ENCODE results near the gene PANX2.

Gene PANX2

GRCh38 chr22:50185375-50186087, 15.0 kb downstream of the PANX2 start, which contains the start of gene TRABD:
Gene TRABD (plus strand): TSS chr22:50185913. CDS start chr22:50193061, 7,148 bp downstream.
- no peak for DNase-seq

DNA sequence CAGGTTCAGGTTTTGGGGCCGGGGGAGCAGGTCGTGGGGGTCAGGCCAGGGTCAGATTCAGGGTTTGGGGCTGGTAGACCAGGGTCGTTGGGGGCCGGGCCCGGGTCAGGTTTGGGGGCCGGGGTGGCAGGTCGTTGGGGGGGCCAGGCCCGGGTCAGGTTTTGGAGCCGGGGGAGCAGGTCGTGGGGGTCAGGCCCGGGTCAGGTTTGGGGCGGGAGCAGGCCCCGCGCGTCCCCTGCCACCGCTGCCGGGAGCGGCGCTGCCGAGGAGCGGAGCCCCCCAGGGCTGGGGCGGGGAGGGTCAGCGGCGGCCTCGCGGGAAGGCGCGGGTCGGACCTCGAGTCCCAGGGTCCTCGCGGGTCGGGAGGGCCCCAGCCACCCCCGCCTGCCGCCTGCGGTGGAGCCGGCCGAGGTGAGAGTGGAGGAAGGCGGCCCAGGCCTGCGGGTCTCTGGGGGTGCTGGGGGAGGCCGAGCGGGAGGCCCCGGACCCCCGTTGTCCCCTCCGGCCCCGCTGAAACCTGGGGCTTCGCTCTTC, 15.7 kb downstream of the PANX2 start:
- no peak for DNase-seq

- no peak for DNase-seq
These were observed 16.4 kb downstream of the PANX2 start for GRCh38 chr22:50186761-50187523.

DNA sequence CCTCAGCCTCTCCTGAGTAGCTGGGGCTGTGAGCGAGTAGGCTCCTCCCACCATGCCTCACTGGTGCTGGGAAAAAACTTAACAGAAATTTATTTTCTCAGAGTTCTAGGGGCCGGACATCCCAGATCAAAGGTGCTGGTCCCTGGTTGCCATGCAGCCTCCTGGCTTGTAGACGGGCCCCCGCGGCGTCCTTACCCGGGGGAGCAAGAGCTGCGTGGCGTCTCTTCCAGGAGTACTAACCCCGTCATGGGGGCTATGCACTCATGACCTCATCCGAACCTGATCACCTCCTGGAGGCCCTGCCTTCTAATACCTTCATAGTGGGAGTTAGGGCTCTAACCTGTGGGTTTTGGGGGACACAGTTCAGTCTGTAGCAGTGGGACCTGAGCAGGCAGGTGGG, 17.8 kb downstream of the PANX2 start:
- no peak for DNase-seq

- DNase-seq: no peak
These were observed 18.8 kb downstream of the PANX2 start for GRCh38 chr22:50189184-50189848.

- DNase-seq: no peak
These were observed 19.3 kb downstream of the PANX2 start for GRCh38 chr22:50189849-50190181.

DNA sequence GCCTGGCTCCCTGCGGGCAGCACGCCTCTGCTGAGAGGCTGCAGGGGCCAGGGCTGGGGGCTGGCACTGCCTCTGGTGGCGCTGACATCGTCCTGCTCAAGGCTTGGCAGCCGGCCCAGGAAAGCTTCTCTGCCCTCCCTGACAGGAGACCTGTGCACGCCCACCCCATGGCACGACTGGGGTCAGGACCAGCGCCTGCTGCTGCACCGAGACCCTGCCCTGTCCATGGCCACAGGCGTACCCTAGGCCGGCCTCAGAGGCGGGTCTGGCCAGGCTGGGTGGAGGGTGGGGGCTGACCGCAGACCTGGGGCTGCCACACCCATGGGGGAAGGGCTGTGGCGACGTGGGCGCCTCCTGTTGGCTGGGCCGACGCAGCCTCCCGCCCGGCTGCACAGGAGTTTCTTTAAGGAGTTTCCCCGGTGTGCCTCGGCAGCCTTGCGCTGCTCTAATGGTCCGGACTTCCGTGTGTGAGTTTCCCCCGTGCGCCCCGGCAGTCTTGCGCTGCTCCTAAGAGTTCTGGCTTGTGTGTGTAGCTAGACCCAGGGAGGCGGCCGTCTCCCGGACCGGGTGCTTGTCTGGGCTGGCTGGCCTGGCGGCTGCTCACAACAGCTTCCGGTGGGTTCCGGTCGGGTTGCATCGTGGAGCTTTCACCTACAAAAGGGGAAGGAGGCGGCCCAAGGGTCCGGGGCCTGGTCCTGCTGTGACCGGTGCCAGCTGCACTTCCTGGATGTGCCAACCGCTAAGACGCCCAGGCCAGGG, 19.8 kb downstream of the PANX2 start:
- no peak for DNase-seq

- no peak for DNase-seq
These were observed 20.6 kb downstream of the PANX2 start for GRCh38 chr22:50190941-50191741.

- DNase-seq: no peak
These were observed 22.1 kb downstream of the PANX2 start for GRCh38 chr22:50192436-50193204.

- no peak for DNase-seq
These were observed 23.1 kb downstream of the PANX2 start for GRCh38 chr22:50193621-50194020.

DNA sequence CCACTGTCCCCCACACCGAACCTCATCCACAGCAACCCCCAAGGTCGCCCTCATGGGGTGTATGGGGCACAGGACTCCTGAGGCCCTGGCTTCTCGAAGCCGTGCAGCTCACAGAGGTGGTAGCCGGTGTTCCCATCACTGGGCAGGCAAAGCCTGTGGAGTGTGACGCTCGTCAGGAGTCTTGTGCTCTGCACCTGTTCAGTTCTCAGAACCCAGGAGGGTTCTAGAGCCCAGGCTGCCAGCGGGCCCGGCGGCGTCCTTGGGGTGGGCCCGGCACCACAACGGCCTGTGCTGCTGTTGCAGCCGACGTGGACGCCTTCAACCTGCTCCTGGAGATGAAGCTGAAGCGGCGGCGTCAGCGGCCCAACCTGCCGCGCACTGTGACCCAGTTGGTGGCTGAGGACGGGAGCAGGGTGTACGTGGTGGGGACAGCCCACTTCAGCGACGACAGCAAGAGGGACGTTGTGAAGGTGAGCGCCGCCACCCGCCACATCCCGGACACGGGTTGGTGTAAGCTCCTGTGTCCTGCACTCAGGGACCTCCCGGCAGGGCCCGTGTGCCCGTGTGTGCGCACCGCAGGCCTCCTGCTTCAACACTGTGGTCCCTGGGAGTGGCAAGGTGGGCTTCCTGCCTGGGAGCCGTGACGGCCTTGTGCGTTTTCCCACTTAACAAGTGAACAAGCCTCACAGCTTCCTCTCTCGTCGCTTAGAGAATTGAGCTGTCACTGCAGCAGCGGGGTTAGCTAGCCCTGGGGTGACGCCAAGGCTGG, 23.7 kb downstream of the PANX2 start:
- no peak for DNase-seq

DNA sequence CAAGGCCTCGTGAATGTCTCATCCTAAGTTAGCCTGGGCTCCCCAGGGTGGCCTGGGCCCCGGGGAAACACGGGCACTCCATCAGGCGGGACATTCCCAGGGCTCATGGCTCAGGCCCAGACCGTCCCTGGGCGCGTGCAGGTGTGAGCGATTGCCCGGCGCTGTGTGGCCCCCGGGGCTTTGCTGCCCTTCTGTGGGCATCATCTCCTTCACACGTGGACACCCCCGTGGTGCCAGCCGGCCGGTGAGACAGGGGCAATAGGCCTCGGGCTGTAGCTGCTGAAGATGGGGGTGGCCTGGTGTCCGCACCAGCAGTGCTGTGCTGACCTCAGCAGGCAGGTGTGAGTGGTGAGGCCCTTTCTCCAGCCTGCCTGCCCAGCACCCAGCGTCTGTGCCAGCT, 25.7 kb downstream of the PANX2 start:
- no peak for DNase-seq

DNA sequence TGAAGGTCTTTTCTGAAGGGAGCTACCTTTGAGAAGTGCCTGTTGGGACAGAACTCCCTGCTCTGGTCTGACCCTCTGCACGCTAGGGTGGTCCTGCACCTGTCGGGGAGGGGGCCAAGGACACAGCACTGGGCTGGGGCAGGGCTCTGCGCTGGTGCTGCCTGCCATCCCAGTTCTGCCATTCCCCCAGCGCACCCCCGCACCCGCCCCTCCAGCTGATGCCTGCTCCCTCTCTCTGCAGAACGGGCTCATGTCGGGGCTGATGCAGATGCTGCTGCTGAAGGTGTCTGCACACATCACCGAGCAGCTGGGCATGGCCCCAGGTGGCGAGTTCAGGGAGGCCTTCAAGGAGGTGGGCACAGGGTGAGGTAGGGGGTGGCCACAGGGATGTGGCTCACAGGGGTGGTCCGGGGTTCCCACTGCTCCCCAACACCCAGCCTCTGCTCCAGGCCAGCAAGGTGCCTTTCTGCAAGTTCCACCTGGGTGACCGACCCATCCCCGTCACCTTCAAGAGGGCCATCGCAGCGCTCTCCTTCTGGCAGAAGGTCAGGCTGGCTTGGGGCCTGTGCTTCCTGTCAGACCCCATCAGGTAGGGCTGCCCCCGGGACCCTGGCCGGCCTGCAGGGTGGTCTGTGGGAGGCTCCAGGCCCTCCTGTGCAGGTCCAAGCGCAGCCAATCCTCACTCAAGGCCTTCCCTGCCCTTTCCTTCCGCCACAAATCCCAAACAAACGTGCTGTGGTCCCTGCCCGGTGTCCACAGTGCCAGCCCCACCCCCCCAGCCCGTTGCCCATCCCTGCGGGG, 26.7 kb downstream of the PANX2 start:
- DNase-seq: no peak

DNA sequence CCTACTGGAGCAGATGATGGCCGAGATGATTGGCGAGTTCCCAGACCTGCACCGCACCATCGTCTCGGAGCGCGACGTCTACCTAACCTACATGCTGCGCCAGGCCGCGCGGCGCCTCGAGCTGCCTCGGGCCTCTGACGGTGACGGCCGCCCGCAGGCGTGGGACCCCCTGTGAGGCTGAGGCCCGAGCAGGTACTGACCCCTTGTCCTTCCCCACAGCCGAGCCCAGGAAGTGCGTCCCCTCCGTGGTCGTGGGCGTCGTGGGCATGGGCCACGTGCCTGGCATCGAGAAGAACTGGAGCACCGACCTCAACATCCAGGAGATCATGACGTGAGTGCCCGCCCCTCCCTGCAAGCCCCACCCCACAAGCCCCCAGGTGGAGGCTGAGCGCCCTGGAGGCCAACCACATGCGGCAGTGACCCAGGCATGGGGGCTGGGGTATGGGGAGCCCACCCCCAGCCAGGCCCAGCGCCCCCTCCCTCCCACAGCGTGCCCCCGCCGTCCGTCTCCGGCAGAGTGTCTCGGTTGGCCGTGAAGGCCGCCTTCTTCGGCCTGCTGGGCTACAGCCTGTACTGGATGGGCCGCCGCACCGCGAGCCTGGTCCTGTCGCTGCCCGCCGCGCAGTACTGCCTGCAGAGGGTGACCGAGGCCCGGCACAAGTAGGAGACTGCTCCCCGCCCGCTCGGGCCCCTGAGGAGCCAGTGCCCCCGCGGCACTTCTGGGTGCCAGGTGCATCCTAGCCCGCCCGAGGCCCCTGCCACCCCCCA, 27.5 kb downstream of the PANX2 start:
- DNase-seq: no peak

DNA sequence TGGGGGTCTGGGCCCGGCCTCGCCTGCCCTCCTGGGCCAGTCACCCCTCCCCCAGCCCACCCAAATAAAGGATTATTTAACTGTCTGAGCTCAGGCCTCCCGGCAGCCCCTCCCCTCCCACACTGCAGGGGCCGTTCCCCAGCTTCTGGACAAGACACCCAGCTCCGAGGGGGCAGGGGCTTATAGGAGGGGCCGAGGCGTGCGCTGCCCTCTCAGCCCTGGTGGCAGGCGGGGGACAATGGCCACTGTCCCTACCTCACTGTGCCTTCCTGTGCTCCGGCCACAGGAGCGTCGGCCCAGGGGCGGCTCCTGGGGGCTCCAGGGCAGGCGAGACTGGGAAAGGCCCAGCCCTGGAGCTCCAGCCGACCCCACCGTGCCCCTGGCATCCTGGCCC, 28.1 kb downstream of the PANX2 start:
- no peak for DNase-seq

GRCh38 chr22:50199251-50199721, 28.8 kb downstream of the PANX2 start:
- DNase-seq: no peak

DNA sequence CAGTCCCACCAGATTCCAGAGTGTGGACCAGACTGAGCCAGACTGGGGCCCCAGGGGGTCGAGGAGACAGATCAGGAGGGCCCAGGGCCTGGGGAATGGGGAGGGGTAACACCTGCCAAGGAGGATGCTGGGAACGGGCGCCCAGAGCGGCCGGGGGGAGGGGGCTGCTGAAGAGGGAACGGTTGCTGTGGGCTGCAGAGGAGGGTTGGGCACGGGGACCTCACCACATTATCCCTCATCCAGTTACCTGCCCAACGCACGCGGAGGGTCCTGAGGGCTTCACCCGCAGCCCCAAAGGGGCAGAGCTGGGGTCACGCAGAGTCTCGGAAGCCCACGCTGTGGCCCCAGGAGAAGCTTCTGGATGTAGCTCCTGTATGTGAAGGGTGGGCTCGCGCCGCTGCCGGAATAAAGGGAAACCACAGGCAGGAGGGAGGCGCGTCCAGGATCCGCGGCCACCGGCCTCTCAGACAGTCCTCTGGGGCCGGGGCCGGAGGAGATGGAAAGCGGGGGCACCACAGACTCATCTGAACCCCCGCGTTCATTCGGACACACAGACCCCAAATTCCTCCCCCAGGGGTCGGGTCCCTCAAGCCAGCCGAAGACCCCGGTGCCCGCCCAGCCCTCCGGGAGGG, 29.4 kb downstream of the PANX2 start:
- no peak for DNase-seq
